Panc1 (cell line): ENCODE data around the gene ADTRP. TPM values are rescaled to one million over a fixed set of nuclear protein-coding genes. Genes with fewer than 3 reads are reported as not detected.

ENCODE experiments used
- ATAC-seq: fragments of 200-7000 bp; cut with Tn5 transposase; 2 replicates; pipeline ENCODE4 v1.9.1; 2020; ENCODE audit warnings: mild to moderate bottlenecking, moderate library complexity
- BruUV-seq: library from RNA; stranded (reverse); fragments of 400-500 nt; replicated peaks from 2 replicates; lab custom pipeline; 2021; lab: Mats Ljungman, UMichigan
- CTCF ChIA-PET: fragments of 300-600 bp; sonication (Branson Sonifier 250); formaldehyde crosslinking; loops from one replicate; lab custom pipeline; 2022; ENCODE audit warnings: antibody characterized with exemption; lab: Charles Lee
- POLR2A ChIA-PET: fragments of 300-600 bp; sonication (Branson Sonifier 250); formaldehyde crosslinking; loops from one replicate; lab custom pipeline; 2022; ENCODE audit warnings: antibody characterized with exemption; lab: Charles Lee
- DNase-seq: peaks from one replicate; pipeline ENCODE4 v3.0.0-alpha.2; 2010; ENCODE audit warnings: low read depth, low spot score
- H3K27ac ChIP-seq: 2 replicates; pipeline ENCODE4 v1.5.1; 2011; ENCODE audit warnings: mild to moderate bottlenecking, low read length, inconsistent platforms
- H3K27me3 ChIP-seq: fragments of 200-500 bp; sonication (Bioruptor generic); 2 replicates; pipeline ENCODE4 v1.6.0; 2014; ENCODE audit warnings: low read length, inconsistent platforms; ENCODE audit not compliant: control insufficient read depth, insufficient read depth
- H3K36me3 ChIP-seq: fragments of 200-500 bp; sonication (Bioruptor generic); 2 replicates; pipeline ENCODE4 v1.5.1; 2014; ENCODE audit warnings: inconsistent platforms, mild to moderate bottlenecking, low read length, moderate library complexity; ENCODE audit not compliant: control insufficient read depth, insufficient read depth
- H3K4me1 ChIP-seq: 2 replicates; pipeline ENCODE4 v1.5.1; 2011; ENCODE audit warnings: inconsistent platforms, mild to moderate bottlenecking, low read length, moderate library complexity; ENCODE audit not compliant: control insufficient read depth, insufficient read depth
- H3K4me3 ChIP-seq, 2 experiments: 2 replicates each; pipeline ENCODE4 v1.5.1; 2011 to 2012; ENCODE audit warnings: low read depth in 2 of 2, low read length in 2 of 2, mild to moderate bottlenecking in 2 of 2, inconsistent platforms in 1 of 2, moderate library complexity in 1 of 2
- H3K9me3 ChIP-seq: fragments of 200-500 bp; sonication (Bioruptor generic); 2 replicates; pipeline ENCODE4 v1.5.1; 2014; ENCODE audit warnings: low read depth, mild to moderate bottlenecking, inconsistent platforms, low read length, moderate library complexity; ENCODE audit not compliant: control insufficient read depth, insufficient read depth
- POLR2AphosphoS5 ChIP-seq: IDR thresholded peaks from 2 replicates; pipeline ENCODE4 v1.6.1; 2012; ENCODE audit warnings: mild to moderate bottlenecking, low read depth, low read length, moderate library complexity
- REST ChIP-seq, 2 experiments: IDR thresholded peaks; 2 replicates each; pipeline ENCODE4 v1.6.1; 2011 to 2012; ENCODE audit warnings: low read depth in 2 of 2, control low read depth in 1 of 2, low read length in 1 of 2, mild to moderate bottlenecking in 1 of 2, moderate library complexity in 1 of 2; ENCODE audit not compliant: insufficient read depth in 1 of 2
- SIN3A ChIP-seq: IDR thresholded peaks from 2 replicates; pipeline ENCODE4 v1.6.1; 2012; ENCODE audit warnings: low read depth, mild to moderate bottlenecking, low read length, moderate library complexity, borderline replicate concordance; ENCODE audit not compliant: insufficient read depth
- TCF7L2 ChIP-seq: IDR thresholded peaks from 2 replicates; pipeline ENCODE4 v1.6.1; 2011; ENCODE audit warnings: mild to moderate bottlenecking, low read depth, low read length, inconsistent platforms
- in situ Hi-C: cut with HindIII; loops from 2 replicates; pipeline ENCODE4 v1.10.0; 2016; ENCODE audit warnings: low sequenced_read_pairs, low pct_unique_long_range_greater_than_20kb
- intact Hi-C: fragments of 100-400 bp; cut with micrococcal nuclease; formaldehyde crosslinking; loops from one replicate; pipeline ENCODE4 v1.10.0; 2022; ENCODE audit not compliant: unreplicated experiment
- total RNA-seq: library from RNA; stranded (reverse); gene quantifications from one replicate; pipeline ENCODE4 v1.2.1, GENCODE V29; 2021; ENCODE audit not compliant: unreplicated experiment
- TF ChIP-seq, protein P1 (sequence below): fragments of 450-650 bp; IDR thresholded peaks from 2 replicates; pipeline ENCODE4 v1.5.1; 2017; ENCODE audit warnings: mild to moderate bottlenecking

ADTRP gene
- total RNA-seq, 1 experiment from 2014 or later: not detected

DNA sequence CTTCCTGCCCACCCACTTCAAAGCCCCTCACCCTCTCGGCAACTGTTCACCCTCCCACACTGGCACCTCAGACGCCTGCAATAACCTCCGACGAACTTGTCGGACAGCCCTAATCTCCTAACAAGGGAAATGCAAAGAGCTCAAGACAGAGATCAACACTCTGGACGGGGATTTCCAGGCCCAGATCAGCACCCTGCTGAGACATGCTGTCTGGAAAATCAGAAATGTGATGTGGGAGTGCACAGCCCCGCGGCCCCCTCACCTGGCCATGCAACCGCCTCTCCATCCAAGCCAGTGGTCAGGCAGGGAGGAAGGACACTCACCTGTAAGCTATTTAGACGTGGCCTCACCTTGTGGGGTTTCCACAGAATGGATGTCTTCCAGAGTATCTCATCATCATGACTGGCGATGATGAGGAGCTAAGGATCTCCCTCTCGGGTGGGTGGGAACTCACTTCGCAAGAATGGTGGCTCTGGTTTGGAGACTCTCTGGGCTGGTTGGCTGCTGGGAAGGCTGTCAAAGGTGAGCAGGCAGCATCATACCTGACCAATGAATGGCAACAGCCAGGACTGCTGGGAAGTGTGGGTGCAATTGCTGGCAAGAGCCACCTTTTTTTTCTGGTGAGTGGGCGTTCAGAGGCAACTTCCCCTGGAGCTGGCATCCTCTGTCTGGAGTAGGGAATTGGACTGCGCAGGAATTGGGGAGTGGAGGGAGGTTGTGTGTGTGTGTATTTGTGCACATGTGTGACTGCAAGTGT lies 28.1 kb upstream of the ADTRP start:
- no peak overlapping the region for H3K27ac ChIP-seq
- ChIA-PET CTCF (no interaction called here), POLR2A (no interaction called here)
- in situ Hi-C loops: no loop called here
- no peak overlapping the region for H3K4me3 ChIP-seq
- DNase-seq (no peak), ATAC-seq (no peak)
- H3K4me1 ChIP-seq: no peaks in the 10 kb centered on the region
- H3K9me3 ChIP-seq: no peaks in the 10 kb centered on the region
- no peaks in the 10 kb centered on the region for H3K27me3 ChIP-seq
- no TSS peak for BruUV-seq
- TF ChIP-seq SIN3A (no peak), POLR2AphosphoS5 (no peak), REST (IDR thresholded peaks at IDR 0.05; ENCODE audit: insufficient read depth in 1 of 2, low read depth in 2 of 2, low read length in 1 of 2) (no peak), TCF7L2 (no peak)
- TF ChIP-seq, protein P1, sequence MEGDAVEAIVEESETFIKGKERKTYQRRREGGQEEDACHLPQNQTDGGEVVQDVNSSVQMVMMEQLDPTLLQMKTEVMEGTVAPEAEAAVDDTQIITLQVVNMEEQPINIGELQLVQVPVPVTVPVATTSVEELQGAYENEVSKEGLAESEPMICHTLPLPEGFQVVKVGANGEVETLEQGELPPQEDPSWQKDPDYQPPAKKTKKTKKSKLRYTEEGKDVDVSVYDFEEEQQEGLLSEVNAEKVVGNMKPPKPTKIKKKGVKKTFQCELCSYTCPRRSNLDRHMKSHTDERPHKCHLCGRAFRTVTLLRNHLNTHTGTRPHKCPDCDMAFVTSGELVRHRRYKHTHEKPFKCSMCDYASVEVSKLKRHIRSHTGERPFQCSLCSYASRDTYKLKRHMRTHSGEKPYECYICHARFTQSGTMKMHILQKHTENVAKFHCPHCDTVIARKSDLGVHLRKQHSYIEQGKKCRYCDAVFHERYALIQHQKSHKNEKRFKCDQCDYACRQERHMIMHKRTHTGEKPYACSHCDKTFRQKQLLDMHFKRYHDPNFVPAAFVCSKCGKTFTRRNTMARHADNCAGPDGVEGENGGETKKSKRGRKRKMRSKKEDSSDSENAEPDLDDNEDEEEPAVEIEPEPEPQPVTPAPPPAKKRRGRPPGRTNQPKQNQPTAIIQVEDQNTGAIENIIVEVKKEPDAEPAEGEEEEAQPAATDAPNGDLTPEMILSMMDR: no peak
- intact Hi-C loops: no loop called here
- no peaks in the 10 kb centered on the region for H3K36me3 ChIP-seq

DNA sequence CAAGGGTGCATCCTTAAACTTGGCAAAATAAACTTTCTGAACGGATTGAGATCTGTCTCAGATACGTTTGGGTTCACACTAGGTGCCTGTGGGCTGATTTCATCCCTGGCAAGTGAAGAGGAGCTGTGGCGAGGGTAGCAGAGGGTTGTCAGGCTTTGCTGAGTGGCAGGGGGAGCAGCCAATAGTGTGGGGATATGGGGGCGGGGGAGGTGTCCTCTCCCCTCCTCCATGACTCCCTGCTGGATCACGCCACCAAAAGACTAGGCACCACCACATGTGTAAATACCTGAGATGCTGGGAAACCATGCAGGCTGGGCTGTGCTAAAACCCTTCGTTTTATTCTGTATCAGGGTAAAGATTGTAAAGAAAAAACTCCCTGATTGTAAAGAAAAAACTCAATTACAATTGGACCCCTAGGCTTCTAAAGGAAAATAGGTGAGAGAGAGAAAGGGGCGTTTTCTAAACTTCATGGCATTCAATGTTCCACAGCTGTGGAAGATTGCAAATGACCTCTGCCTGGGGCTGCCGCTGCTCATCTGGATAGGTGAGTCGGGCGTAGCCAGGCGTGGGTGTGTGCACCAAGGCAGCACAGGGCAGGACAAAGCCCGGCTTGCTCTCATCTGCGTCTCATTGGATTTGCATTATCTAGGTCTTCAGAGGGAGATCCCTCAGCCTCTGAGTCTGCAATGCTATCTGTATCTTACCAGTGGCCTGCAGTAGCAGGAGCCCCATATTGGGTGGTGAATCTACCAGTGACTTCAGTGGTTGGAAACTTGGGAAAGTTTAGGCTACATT lies 26.9 kb upstream of the ADTRP start:
- H3K27me3 ChIP-seq: no peaks in the 10 kb centered on the region
- BruUV-seq: no TSS peak
- H3K4me3 ChIP-seq: no peak overlapping the region
- TF ChIP-seq TCF7L2: no peak
- TF ChIP-seq, protein P1: no peak
- TF ChIP-seq SIN3A: no peak
- TF ChIP-seq REST (IDR thresholded peaks at IDR 0.05; ENCODE audit: insufficient read depth in 1 of 2, low read depth in 2 of 2, low read length in 1 of 2): no peak
- TF ChIP-seq POLR2AphosphoS5: no peak
- ATAC-seq (no peak), DNase-seq (no peak)
- H3K27ac ChIP-seq: no peak overlapping the region
- H3K4me1 ChIP-seq: no peaks in the 10 kb centered on the region
- no peaks in the 10 kb centered on the region for H3K36me3 ChIP-seq
- ChIA-PET CTCF (no interaction called here), POLR2A (no interaction called here)
- H3K9me3 ChIP-seq: no peaks in the 10 kb centered on the region
- intact Hi-C loops (no loop called here), in situ Hi-C loops (no loop called here)
